Breast epithelium (tissue), 4 donors: ENCODE data around the gene DAB1. TPM values are rescaled to one million over a fixed set of nuclear protein-coding genes. Genes with fewer than 3 reads are reported as not detected.

Experiments used
- DNase-seq, 2 donors: peaks; one replicate each; pipeline ENCODE4 v3.0.0-alpha.2; 2019; ENCODE audit warnings: low spot score in 2 of 2
- H3K27ac ChIP-seq, 2 donors: fragments of 200-600 bp; sonication (generic) in 1 of 2; one replicate each; pipeline ENCODE4 v1.5.1; 2016 to 2019; ENCODE audit warnings: mild to moderate bottlenecking in 1 of 2
- H3K27me3 ChIP-seq, 2 donors: fragments of 200-600 bp; sonication (generic) in 1 of 2; one replicate each; pipeline versions ENCODE4 v1.5.1 to v1.6.0; 2017 to 2019; ENCODE audit warnings: control low read depth in 1 of 2, mild to moderate bottlenecking in 1 of 2
- H3K36me3 ChIP-seq: fragments of 200-600 bp; one replicate; pipeline ENCODE4 v1.5.1; 2019
- H3K4me1 ChIP-seq, 2 donors: fragments of 200-600 bp; sonication (generic); one replicate each; pipeline ENCODE4 v1.5.1; 2016 to 2019; ENCODE audit warnings: control low read depth in 1 of 2
- H3K4me3 ChIP-seq, 3 donors: fragments of 200-600 bp; sonication (generic); 1 replicate in 2 of 3; 2 replicates in 1 of 3; pipeline ENCODE4 v1.5.1; 2016 to 2019; ENCODE audit warnings: mild to moderate bottlenecking in 3 of 3, moderate library complexity in 2 of 3
- H3K9me3 ChIP-seq, 2 donors: fragments of 200-600 bp; sonication (generic) in 1 of 2; one replicate each; pipeline ENCODE4 v1.5.1; 2016 to 2019; ENCODE audit warnings: control low read depth in 1 of 2
- CTCF ChIP-seq, 3 donors: fragments of 450-650 bp; IDR thresholded peaks; one replicate each; pipeline ENCODE4 v1.5.1; 2016 to 2017; ENCODE audit warnings: antibody characterized with exemption in 3 of 3, mild to moderate bottlenecking in 3 of 3, moderate library complexity in 3 of 3
- POLR2A ChIP-seq: fragments of 450-650 bp; IDR thresholded peaks from one replicate; pipeline ENCODE4 v1.6.1; 2016; ENCODE audit warnings: antibody characterized with exemption, mild to moderate bottlenecking, moderate library complexity
- POLR2AphosphoS5 ChIP-seq, 3 donors: sonication (generic); formaldehyde crosslinking; IDR thresholded peaks; one replicate each; pipeline ENCODE4 v1.6.1; 2017; ENCODE audit warnings: antibody characterized with exemption in 3 of 3
- intact Hi-C: fragments of 100-400 bp; cut with DNase I; formaldehyde crosslinking; loops from one replicate; pipeline ENCODE4 v1.15.1; 2023; ENCODE audit warnings: low total_unique reads
- total RNA-seq, 3 donors: library from RNA; depleted of rRNA; stranded (reverse); fragments of >200 nt; gene quantifications; one replicate each; pipeline ENCODE4 v1.1.0, GENCODE V29; 2016

The DAB1 gene
- total RNA-seq, 3 donors from 2014 or later: 0.48 to 0.66 (median 0.59) TPM

GRCh38 chr1:57082711-57083439 is 341.0 kb downstream of the DAB1 start:
- intact Hi-C loops: no loop called here
- Histone ChIP-seq H3K4me1 (no peaks in the 10 kb centered on the region), H3K9me3 (no peaks in the 10 kb centered on the region), H3K36me3 (no peaks in the 10 kb centered on the region), H3K27ac (peak overlapping the region in 1 of 2 donors; percentile 38), H3K4me3 (no peak overlapping the region), H3K27me3 (no peaks in the 10 kb centered on the region)
- DNase-seq: no peak
- TF ChIP-seq POLR2A (no peak), CTCF (IDR thresholded peaks at IDR 0.05) (no peak), POLR2AphosphoS5 (IDR thresholded peaks at IDR 0.05) (no peak)

GRCh38 chr1:57079454-57080157 is 344.3 kb downstream of the DAB1 start:
- Histone ChIP-seq H3K27ac (no peak overlapping the region), H3K4me1 (no peaks in the 10 kb centered on the region), H3K27me3 (no peaks in the 10 kb centered on the region), H3K4me3 (no peak overlapping the region), H3K9me3 (no peaks in the 10 kb centered on the region), H3K36me3 (no peaks in the 10 kb centered on the region)
- no peak for DNase-seq
- TF ChIP-seq POLR2A (no peak), CTCF (IDR thresholded peaks at IDR 0.05) (no peak), POLR2AphosphoS5 (IDR thresholded peaks at IDR 0.05) (no peak)
- intact Hi-C loops: loop anchor here (10.0 kb wide), 1 partner anchor 825 kb away; no protein-coding TSS in a partner anchor

- TF ChIP-seq CTCF (IDR thresholded peaks at IDR 0.05): no peak
- no peak for TF ChIP-seq POLR2AphosphoS5 (IDR thresholded peaks at IDR 0.05)
- no peak for TF ChIP-seq POLR2A
- Histone ChIP-seq H3K36me3 (no peaks in the 10 kb centered on the region), H3K4me1 (no peaks in the 10 kb centered on the region), H3K4me3 (no peak overlapping the region), H3K9me3 (no peaks in the 10 kb centered on the region), H3K27me3 (no peaks in the 10 kb centered on the region), H3K27ac (no peak overlapping the region)
- no peak for DNase-seq
- intact Hi-C loops: loop anchor here (10.0 kb wide), 1 partner anchor 818 kb away; no protein-coding TSS in a partner anchor
Measured at GRCh38 chr1:57072401-57073110, 351.3 kb downstream of the DAB1 start.

- Histone ChIP-seq H3K4me1 (no peaks in the 10 kb centered on the region), H3K27ac (no peak overlapping the region), H3K9me3 (no peaks in the 10 kb centered on the region), H3K27me3 (no peaks in the 10 kb centered on the region), H3K4me3 (no peak overlapping the region), H3K36me3 (no peaks in the 10 kb centered on the region)
- intact Hi-C loops: loop anchor here (2.0 kb wide), 1 partner anchor 35 kb away; no protein-coding TSS in a partner anchor
- TF ChIP-seq POLR2A (no peak), POLR2AphosphoS5 (IDR thresholded peaks at IDR 0.05) (no peak), CTCF (IDR thresholded peaks at IDR 0.05) (no peak)
- no peak for DNase-seq
Measured at GRCh38 chr1:57067863-57068262, 356.0 kb downstream of the DAB1 start.
